Mesenchymal stem cell (in vitro differentiated cells and primary cell): ENCODE measurements around the gene WHRN. TPM values are rescaled to one million over a fixed set of nuclear protein-coding genes. Genes with fewer than 3 reads are reported as not detected.

Source experiments
- DNase-seq: peaks from one replicate; pipeline ENCODE4 v3.0.0-alpha.2; 2013
- H2AFZ ChIP-seq: one replicate; pipeline ENCODE4 v1.6.1; 2013; ENCODE audit warnings: low read depth, mild to moderate bottlenecking, control low read depth, inconsistent platforms, low read length, moderate library complexity
- H2AK5ac ChIP-seq: 2 replicates; pipeline ENCODE4 v1.6.1; 2013; ENCODE audit warnings: low read length, moderate library complexity, mild to moderate bottlenecking, inconsistent platforms; ENCODE audit not compliant: severe bottlenecking
- H2BK120ac ChIP-seq: one replicate; pipeline ENCODE4 v1.6.1; 2013; ENCODE audit warnings: low read depth, mild to moderate bottlenecking, inconsistent platforms, low read length, moderate library complexity
- H2BK12ac ChIP-seq, 2 experiments: one replicate each; pipeline ENCODE4 v1.6.1; 2013; ENCODE audit warnings: inconsistent platforms in 2 of 2, low read length in 2 of 2, mild to moderate bottlenecking in 2 of 2, moderate library complexity in 2 of 2, control low read depth in 1 of 2
- H2BK15ac ChIP-seq: one replicate; pipeline ENCODE4 v1.6.1; 2013; ENCODE audit warnings: mild to moderate bottlenecking, low read depth, inconsistent platforms; ENCODE audit not compliant: poor library complexity, severe bottlenecking
- H2BK5ac ChIP-seq: 2 replicates; pipeline ENCODE4 v1.6.1; 2013; ENCODE audit warnings: low read depth, mild to moderate bottlenecking, low read length, control low read depth, inconsistent platforms; ENCODE audit not compliant: poor library complexity, severe bottlenecking
- H3K14ac ChIP-seq, 2 experiments: one replicate each; pipeline ENCODE4 v1.6.1; 2013; ENCODE audit warnings: inconsistent platforms in 2 of 2, low read length in 2 of 2, control low read depth in 1 of 2, mild to moderate bottlenecking in 1 of 2, moderate library complexity in 1 of 2
- H3K18ac ChIP-seq, 2 experiments: one replicate each; pipeline ENCODE4 v1.6.1; 2013; ENCODE audit warnings: inconsistent platforms in 2 of 2, low read length in 2 of 2, control low read depth in 1 of 2, low read depth in 1 of 2, mild to moderate bottlenecking in 1 of 2
- H3K23ac ChIP-seq, 2 experiments: one replicate each; pipeline ENCODE4 v1.6.1; 2013; ENCODE audit warnings: inconsistent platforms in 2 of 2, low read length in 2 of 2, mild to moderate bottlenecking in 2 of 2, moderate library complexity in 2 of 2, control low read depth in 1 of 2
- H3K27ac ChIP-seq: 2 replicates; pipeline ENCODE4 v1.5.1; 2013; ENCODE audit warnings: mild to moderate bottlenecking, moderate library complexity, low read length, control low read depth, inconsistent platforms; ENCODE audit not compliant: poor library complexity, severe bottlenecking
- H3K27me3 ChIP-seq, 2 experiments: 2 replicates each; pipeline versions ENCODE4 v1.6.1 to v1.7.0; 2013; ENCODE audit warnings: low read length in 2 of 2, mild to moderate bottlenecking in 2 of 2, moderate library complexity in 2 of 2, control low read depth in 1 of 2, inconsistent platforms in 1 of 2; ENCODE audit not compliant: control insufficient read depth in 1 of 2, insufficient read depth in 1 of 2
- H3K36me3 ChIP-seq, 2 experiments: 2 replicates each; pipeline versions ENCODE4 v1.6.1 to v1.7.0; 2013; ENCODE audit warnings: low read length in 2 of 2, control low read depth in 1 of 2, inconsistent platforms in 1 of 2, low read depth in 1 of 2, mild to moderate bottlenecking in 1 of 2; ENCODE audit not compliant: insufficient read depth in 2 of 2, control insufficient read depth in 1 of 2
- H3K4ac ChIP-seq, 2 experiments: one replicate each; pipeline ENCODE4 v1.6.1; 2013; ENCODE audit warnings: inconsistent platforms in 2 of 2, low read length in 2 of 2, mild to moderate bottlenecking in 2 of 2, moderate library complexity in 2 of 2, control low read depth in 1 of 2, low read depth in 1 of 2
- H3K4me1 ChIP-seq: 2 replicates; pipeline ENCODE4 v1.6.1; 2013; ENCODE audit warnings: low read depth, low read length, control low read depth; ENCODE audit not compliant: control insufficient read depth, insufficient read depth
- H3K4me2 ChIP-seq: 2 replicates; pipeline ENCODE4 v1.6.1; 2013; ENCODE audit warnings: low read length, mild to moderate bottlenecking, inconsistent platforms; ENCODE audit not compliant: poor library complexity, severe bottlenecking
- H3K4me3 ChIP-seq, 2 experiments: 2 replicates each; pipeline versions ENCODE4 v1.5.1 to v1.7.0; 2013; ENCODE audit warnings: low read length in 2 of 2, mild to moderate bottlenecking in 2 of 2, control low read depth in 1 of 2, low read depth in 1 of 2; ENCODE audit not compliant: insufficient read depth in 1 of 2
- H3K79me1 ChIP-seq: replicated peaks from 2 replicates; pipeline ENCODE4 v1.6.1; 2013; ENCODE audit warnings: mild to moderate bottlenecking, control low read depth, low read length, inconsistent platforms; ENCODE audit not compliant: poor library complexity, severe bottlenecking
- H3K9ac ChIP-seq: 2 replicates; pipeline ENCODE4 v1.7.0; 2013; ENCODE audit warnings: mild to moderate bottlenecking, low read length, moderate library complexity
- H3K9me3 ChIP-seq: 2 replicates; pipeline ENCODE4 v1.7.0; 2013; ENCODE audit warnings: mild to moderate bottlenecking, low read length; ENCODE audit not compliant: control insufficient read depth
- H4K8ac ChIP-seq: one replicate; pipeline ENCODE4 v1.6.1; 2013; ENCODE audit warnings: inconsistent platforms, mild to moderate bottlenecking, low read length, moderate library complexity
- H4K91ac ChIP-seq: one replicate; pipeline ENCODE4 v1.6.1; 2013; ENCODE audit warnings: mild to moderate bottlenecking, low read length, inconsistent platforms
- WGBS: methylation state at CpG from one replicate; pipeline ENCODE4 v1.1.7; 2013; ENCODE audit warnings: mixed read lengths; 5-methylcytosine and 5-hydroxymethylcytosine counted together
- small RNA-seq: library from polyadenylated mRNA; stranded (forward); fragments of <200 nt; extraction: miRNeasy Mini kit (QIAGEN cat#:217004); gene quantifications from one replicate; pipeline ENCODE3, GENCODE V24; 2013; ENCODE audit warnings: low read depth

Gene WHRN

DNA sequence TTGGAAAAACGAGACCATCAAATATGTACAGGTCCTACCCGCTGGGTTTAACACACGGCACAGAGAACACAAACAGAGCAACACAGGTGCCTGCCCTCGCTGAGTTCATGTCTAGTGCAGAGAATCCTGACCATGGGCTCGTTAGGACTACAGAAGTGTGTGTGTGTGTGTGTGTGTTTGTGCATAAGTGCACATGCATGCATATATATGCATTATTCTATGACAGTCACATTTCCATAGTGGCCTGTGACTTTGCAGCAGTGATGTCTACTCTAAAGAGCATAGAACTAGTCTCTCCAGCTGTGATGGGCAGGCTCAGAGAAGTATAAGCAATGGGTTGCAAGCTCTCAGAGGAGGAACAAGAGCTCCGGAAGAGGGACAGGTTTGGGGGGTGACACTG, 147.9 kb downstream of the WHRN start:
- H3K79me1 ChIP-seq: peaks cover 4% of the 10 kb centered on the region
- H4K91ac ChIP-seq: no peak overlapping the region
- H4K8ac ChIP-seq: no peak overlapping the region
- H3K27ac ChIP-seq: no peak overlapping the region
- no peaks in the 10 kb centered on the region for H3K9me3 ChIP-seq
- H3K4me2 ChIP-seq: no peak overlapping the region
- H3K9ac ChIP-seq: no peak overlapping the region
- no peak overlapping the region for H3K18ac ChIP-seq
- no peak overlapping the region for H2AFZ ChIP-seq
- H2BK12ac ChIP-seq: no peak overlapping the region
- no peak overlapping the region for H3K4ac ChIP-seq
- no peak overlapping the region for H3K14ac ChIP-seq
- no peak overlapping the region for H2BK15ac ChIP-seq
- H3K4me1 ChIP-seq: peaks cover 2% of the 10 kb centered on the region
- H3K4me3 ChIP-seq: no peak overlapping the region
- DNase-seq: no peak
- H3K36me3 ChIP-seq: peaks cover 62 to 79% of the 10 kb centered on the region in 2 experiments
- 97% methylated on average over 5 of the region's 6 CpGs for WGBS
- no peak overlapping the region for H2AK5ac ChIP-seq
- H2BK5ac ChIP-seq: no peak overlapping the region
- H3K23ac ChIP-seq: no peak overlapping the region
- H2BK120ac ChIP-seq: no peak overlapping the region
- no peaks in the 10 kb centered on the region for H3K27me3 ChIP-seq

DNA sequence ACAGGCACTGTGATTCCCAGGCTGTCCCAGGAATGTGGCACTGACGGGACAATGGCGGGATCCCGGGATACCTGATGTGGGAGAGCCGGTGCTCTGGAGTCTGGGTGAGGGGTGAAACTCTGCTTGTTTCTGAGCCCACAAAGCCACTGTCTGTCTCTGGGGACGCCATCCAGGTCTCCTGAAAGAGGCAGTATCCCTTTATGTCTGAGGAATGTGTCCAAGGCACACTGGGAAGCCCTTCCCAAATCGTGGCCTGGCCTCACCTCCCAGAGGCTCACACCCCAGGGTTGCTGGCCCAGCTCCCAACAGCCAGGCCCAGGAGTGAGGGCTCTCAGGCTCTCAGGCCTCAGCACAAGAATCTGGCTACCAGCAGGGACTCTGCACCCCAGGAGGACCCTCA, 148.5 kb downstream of the WHRN start:
- Histone ChIP-seq H3K27ac (no peak overlapping the region), H3K14ac (no peak overlapping the region), H2BK12ac (no peak overlapping the region), H3K27me3 (no peaks in the 10 kb centered on the region), H2AK5ac (no peak overlapping the region), H3K4me3 (no peak overlapping the region), H2BK120ac (no peak overlapping the region), H2BK15ac (no peak overlapping the region), H3K23ac (no peak overlapping the region), H4K91ac (no peak overlapping the region), H3K9me3 (no peaks in the 10 kb centered on the region), H3K4ac (no peak overlapping the region), H2AFZ (no peak overlapping the region), H3K36me3 (peaks cover 58 to 77% of the 10 kb centered on the region in 2 experiments), H3K79me1 (peaks cover 2% of the 10 kb centered on the region), H3K4me1 (peaks cover 2% of the 10 kb centered on the region), H2BK5ac (no peak overlapping the region), H3K4me2 (no peak overlapping the region), H3K18ac (no peak overlapping the region), H3K9ac (no peak overlapping the region), H4K8ac (no peak overlapping the region)
- DNase-seq: no peak
- 96% methylated on average over 6 of the region's 6 CpGs for WGBS

DNA sequence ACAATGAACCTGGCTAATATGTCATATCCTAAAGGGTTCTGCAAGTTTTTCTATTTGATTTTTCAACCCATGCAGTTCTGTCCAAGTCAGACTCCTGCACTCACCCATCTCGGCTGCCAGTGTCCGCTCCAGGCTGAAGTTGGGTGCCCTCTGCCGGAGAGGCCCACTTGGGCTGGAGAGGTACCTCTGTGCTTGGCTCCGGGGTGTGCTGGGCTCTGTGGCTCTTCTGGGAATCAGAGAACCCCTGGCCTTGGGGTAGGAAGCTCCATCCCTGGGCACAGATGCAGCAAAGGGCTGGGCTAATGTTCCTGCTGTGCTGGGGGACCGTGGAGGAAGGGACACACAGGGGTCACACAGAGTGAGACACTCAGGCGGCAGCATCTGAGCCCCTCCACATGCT, 149.5 kb downstream of the WHRN start:
- Histone ChIP-seq H3K4me1 (peaks cover 2% of the 10 kb centered on the region), H4K91ac (no peak overlapping the region), H3K9ac (no peak overlapping the region), H3K9me3 (no peaks in the 10 kb centered on the region), H3K14ac (no peak overlapping the region), H3K4me3 (no peak overlapping the region), H3K27me3 (no peaks in the 10 kb centered on the region), H3K18ac (no peak overlapping the region), H2BK120ac (no peak overlapping the region), H2AK5ac (no peak overlapping the region), H2AFZ (no peak overlapping the region), H2BK12ac (no peak overlapping the region), H3K36me3 (peaks cover 55 to 74% of the 10 kb centered on the region in 2 experiments), H3K23ac (no peak overlapping the region), H2BK5ac (no peak overlapping the region), H3K27ac (no peak overlapping the region), H4K8ac (no peak overlapping the region), H2BK15ac (no peak overlapping the region), H3K79me1 (no peaks in the 10 kb centered on the region), H3K4me2 (no peak overlapping the region), H3K4ac (no peak overlapping the region)
- DNase-seq: no peak
- WGBS: 96% methylated on average over 6 of the region's 6 CpGs

Small RNAs within 50 kb of the gene (small RNA-seq; reads per million reads assigned to genes)
- gene AL138895.2: not detected
